Activated CD8-positive, alpha-beta memory T cell treated with anti-CD3 and anti-CD28 coated beads, Interleukin-2, amount 50 U/mL, for 4 hours (primary cell): Measurements from ENCODE around the gene RMRP.

Source experiments
- DNase-seq: peaks from one replicate; pipeline ENCODE4 v3.0.0-alpha.2; 2020

RMRP gene

GRCh38 chr9:35609001-35609819 lies 48.6 kb downstream of the RMRP start:
- no peak for DNase-seq

- DNase-seq, result no peak
Measured at GRCh38 chr9:35608221-35608620, 49.6 kb downstream of the RMRP start.
